Right lobe of liver (tissue), 4 donors: Measurements from ENCODE around the gene ASTN1.

Experiments
- POLR2A ChIP-seq: fragments of 450-650 bp; IDR thresholded peaks from one replicate; pipeline ENCODE4 v1.6.1; 2017; ENCODE audit warnings: antibody characterized with exemption, mild to moderate bottlenecking
- TF ChIP-seq, protein P1 (sequence below), 4 donors: fragments of 200-600 bp in 3 of 4; fragments of 450-650 bp in 1 of 4; IDR thresholded peaks; one replicate each; pipeline versions ENCODE4 v1.5.1 to v1.8.0; 2016 to 2022; ENCODE audit warnings: antibody characterized with exemption in 4 of 4, mild to moderate bottlenecking in 2 of 4
- donor health status: DM: no; HTN: no; CAD: no.
- donor health status: DM: no; HTN: no; CAD: no.
- donor health status: DM: no; HTN: yes; CAD: no.

DNA sequence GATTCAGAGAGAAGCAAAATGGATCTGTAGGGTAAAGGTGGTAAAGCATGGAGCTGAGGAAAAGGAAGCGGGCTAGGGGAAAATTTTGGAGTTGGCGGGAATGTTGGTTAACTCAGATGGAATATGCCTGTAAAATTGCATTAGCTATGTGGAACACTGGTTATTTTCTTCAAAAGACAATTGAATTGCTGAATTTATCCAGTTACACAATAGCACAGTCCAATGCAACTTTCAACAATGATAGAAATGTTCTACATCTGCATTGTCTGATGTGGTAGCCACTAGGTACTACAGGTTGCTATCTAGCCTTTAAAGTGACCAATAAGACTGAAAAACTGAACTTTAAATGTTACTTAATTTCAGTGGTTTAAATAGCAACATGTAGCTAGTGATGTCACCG lies 315.2 kb downstream of the ASTN1 start:
- TF ChIP-seq, protein P1, sequence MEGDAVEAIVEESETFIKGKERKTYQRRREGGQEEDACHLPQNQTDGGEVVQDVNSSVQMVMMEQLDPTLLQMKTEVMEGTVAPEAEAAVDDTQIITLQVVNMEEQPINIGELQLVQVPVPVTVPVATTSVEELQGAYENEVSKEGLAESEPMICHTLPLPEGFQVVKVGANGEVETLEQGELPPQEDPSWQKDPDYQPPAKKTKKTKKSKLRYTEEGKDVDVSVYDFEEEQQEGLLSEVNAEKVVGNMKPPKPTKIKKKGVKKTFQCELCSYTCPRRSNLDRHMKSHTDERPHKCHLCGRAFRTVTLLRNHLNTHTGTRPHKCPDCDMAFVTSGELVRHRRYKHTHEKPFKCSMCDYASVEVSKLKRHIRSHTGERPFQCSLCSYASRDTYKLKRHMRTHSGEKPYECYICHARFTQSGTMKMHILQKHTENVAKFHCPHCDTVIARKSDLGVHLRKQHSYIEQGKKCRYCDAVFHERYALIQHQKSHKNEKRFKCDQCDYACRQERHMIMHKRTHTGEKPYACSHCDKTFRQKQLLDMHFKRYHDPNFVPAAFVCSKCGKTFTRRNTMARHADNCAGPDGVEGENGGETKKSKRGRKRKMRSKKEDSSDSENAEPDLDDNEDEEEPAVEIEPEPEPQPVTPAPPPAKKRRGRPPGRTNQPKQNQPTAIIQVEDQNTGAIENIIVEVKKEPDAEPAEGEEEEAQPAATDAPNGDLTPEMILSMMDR (IDR thresholded peaks at IDR 0.05): no peak
- TF ChIP-seq POLR2A: no peak
